H9 (cell line): ENCODE measurements around the gene CD84. TPM values are rescaled to one million over a fixed set of nuclear protein-coding genes. Genes with fewer than 3 reads are reported as not detected.

Experiments
- DNase-seq: peaks from one replicate; pipeline ENCODE4 v3.0.0-alpha.2; 2017
- H2AFZ ChIP-seq: one replicate; pipeline ENCODE4 v1.6.1; 2013; ENCODE audit warnings: mild to moderate bottlenecking, low read length, control low read depth, moderate library complexity
- H2AK5ac ChIP-seq: 2 replicates; pipeline ENCODE4 v1.6.1; 2013; ENCODE audit warnings: low read length, control low read depth, mixed read lengths; ENCODE audit not compliant: insufficient read length
- H2BK120ac ChIP-seq: one replicate; pipeline ENCODE4 v1.6.1; 2013; ENCODE audit warnings: low read depth, mild to moderate bottlenecking, low read length, control low read depth, inconsistent platforms; ENCODE audit not compliant: poor library complexity, severe bottlenecking
- H2BK12ac ChIP-seq: 2 replicates; pipeline ENCODE4 v1.6.1; 2013; ENCODE audit warnings: low read length, control low read depth, mixed read lengths, low read depth; ENCODE audit not compliant: insufficient read length
- H2BK15ac ChIP-seq: 2 replicates; pipeline ENCODE4 v1.6.1; 2013; ENCODE audit warnings: low read depth, low read length, control low read depth
- H2BK20ac ChIP-seq: one replicate; pipeline ENCODE4 v1.6.1; 2013; ENCODE audit warnings: low read depth, mild to moderate bottlenecking, low read length, control low read depth, inconsistent platforms; ENCODE audit not compliant: poor library complexity, severe bottlenecking
- H2BK5ac ChIP-seq: 2 replicates; pipeline ENCODE4 v1.6.1; 2013; ENCODE audit warnings: low read length, control low read depth, mixed read lengths; ENCODE audit not compliant: insufficient read length
- H3K14ac ChIP-seq: 2 replicates; pipeline ENCODE4 v1.6.1; 2013; ENCODE audit warnings: low read length, control low read depth; ENCODE audit not compliant: insufficient read depth
- H3K18ac ChIP-seq: 2 replicates; pipeline ENCODE4 v1.6.1; 2013; ENCODE audit warnings: low read depth, mild to moderate bottlenecking, mixed read lengths, low read length, control low read depth; ENCODE audit not compliant: insufficient read length
- H3K23ac ChIP-seq: 2 replicates; pipeline ENCODE4 v1.6.1; 2013; ENCODE audit warnings: low read length, control low read depth, mixed read lengths, low read depth; ENCODE audit not compliant: insufficient read length
- H3K23me2 ChIP-seq: 2 replicates; pipeline ENCODE4 v1.6.1; 2013; ENCODE audit warnings: low read depth, mild to moderate bottlenecking, mixed read lengths, low read length, control low read depth; ENCODE audit not compliant: insufficient read length, poor library complexity, severe bottlenecking
- H3K27ac ChIP-seq: 2 replicates; pipeline ENCODE4 v1.5.1; 2013; ENCODE audit warnings: low read length, control low read depth, mixed read lengths, low read depth; ENCODE audit not compliant: insufficient read length
- H3K27me3 ChIP-seq: 2 replicates; pipeline ENCODE4 v1.6.1; 2013; ENCODE audit warnings: low read length, control low read depth, inconsistent platforms; ENCODE audit not compliant: insufficient read depth
- H3K4ac ChIP-seq: 2 replicates; pipeline ENCODE4 v1.6.1; 2013; ENCODE audit warnings: low read depth, mild to moderate bottlenecking, control low read depth, inconsistent platforms, low read length, moderate library complexity
- H3K4me1 ChIP-seq: 2 replicates; pipeline ENCODE4 v1.6.1; 2013; ENCODE audit warnings: low read length, control low read depth, inconsistent platforms; ENCODE audit not compliant: insufficient read depth
- H3K4me2 ChIP-seq: 2 replicates; pipeline ENCODE4 v1.6.1; 2013; ENCODE audit warnings: low read length, control low read depth, mixed read lengths; ENCODE audit not compliant: insufficient read length, insufficient read depth
- H3K56ac ChIP-seq: 2 replicates; pipeline ENCODE4 v1.6.1; 2013; ENCODE audit warnings: low read depth, mild to moderate bottlenecking, mixed read lengths, low read length, control low read depth; ENCODE audit not compliant: insufficient read length
- H3K79me1 ChIP-seq: 2 replicates; pipeline ENCODE4 v1.6.1; 2013; ENCODE audit warnings: low read depth, mild to moderate bottlenecking, moderate library complexity, low read length, control low read depth, inconsistent platforms; ENCODE audit not compliant: insufficient read depth, poor library complexity, severe bottlenecking
- H3K79me2 ChIP-seq: 2 replicates; pipeline ENCODE4 v1.6.1; 2013; ENCODE audit warnings: low read length, control low read depth, inconsistent platforms; ENCODE audit not compliant: insufficient read depth
- H3K9ac ChIP-seq: 2 replicates; pipeline ENCODE4 v1.6.1; 2013; ENCODE audit warnings: low read length, control low read depth, mixed read lengths; ENCODE audit not compliant: insufficient read length; ENCODE audit errors: extremely low read depth
- H3K9me3 ChIP-seq: one replicate; pipeline ENCODE4 v1.6.1; 2013; ENCODE audit warnings: low read depth, low read length, inconsistent platforms; ENCODE audit not compliant: control insufficient read depth
- H3T11ph ChIP-seq: one replicate; pipeline ENCODE4 v1.6.1; 2013; ENCODE audit warnings: mild to moderate bottlenecking, low read length, control low read depth, inconsistent platforms
- H4K20me1 ChIP-seq: one replicate; pipeline ENCODE4 v1.6.1; 2013; ENCODE audit not compliant: control insufficient read depth, insufficient read length, insufficient read depth
- H4K5ac ChIP-seq: 2 replicates; pipeline ENCODE4 v1.6.1; 2013; ENCODE audit warnings: low read depth, mild to moderate bottlenecking, mixed read lengths, low read length, control low read depth; ENCODE audit not compliant: insufficient read length
- H4K8ac ChIP-seq: replicated peaks from 2 replicates; pipeline ENCODE4 v1.6.1; 2013; ENCODE audit warnings: low read length, control low read depth, mixed read lengths, low read depth; ENCODE audit not compliant: insufficient read length
- H4K91ac ChIP-seq: 2 replicates; pipeline ENCODE4 v1.6.1; 2013; ENCODE audit warnings: low read depth, mild to moderate bottlenecking, moderate library complexity, mixed read lengths, low read length, control low read depth; ENCODE audit not compliant: insufficient read length
- H3K27ac Mint-ChIP-seq, 3 experiments: 2 replicates in 2 of 3; 3 replicates in 1 of 3; pipeline ENCODE4 v1.8.0; 2020 to 2021; ENCODE audit warnings: mixed read lengths in 3 of 3, mild to moderate bottlenecking in 1 of 3, moderate library complexity in 1 of 3
- H3K27me3 Mint-ChIP-seq: 2 replicates; pipeline ENCODE4 v1.8.0; 2021; ENCODE audit warnings: low read depth, mild to moderate bottlenecking, moderate library complexity, mixed read lengths
- H3K36me3 Mint-ChIP-seq, 3 experiments: 2 replicates in 2 of 3; 3 replicates in 1 of 3; pipeline ENCODE4 v1.8.0; 2020 to 2021; ENCODE audit warnings: low read depth in 3 of 3, mixed read lengths in 3 of 3; ENCODE audit not compliant: insufficient read depth in 1 of 3
- H3K4me1 Mint-ChIP-seq, 2 experiments: 2 replicates each; pipeline ENCODE4 v1.8.0; 2020; ENCODE audit warnings: mixed read lengths in 2 of 2
- H3K4me3 Mint-ChIP-seq, 2 experiments: 2 replicates in 1 of 2; 3 replicates in 1 of 2; pipeline ENCODE4 v1.8.0; 2020 to 2021; ENCODE audit warnings: mild to moderate bottlenecking in 2 of 2, mixed read lengths in 2 of 2, moderate library complexity in 1 of 2
- H3K9me3 Mint-ChIP-seq, 2 experiments: 2 replicates in 1 of 2; 3 replicates in 1 of 2; pipeline ENCODE4 v1.8.0; 2020; ENCODE audit warnings: mild to moderate bottlenecking in 2 of 2, mixed read lengths in 2 of 2, moderate library complexity in 1 of 2
- total RNA-seq: library from RNA; stranded (reverse); gene quantifications from 2 replicates; pipeline ENCODE4 v1.2.1, GENCODE V29; 2021
- TF ChIP-seq, protein P1 (sequence below): fragments of 200-600 bp; sonication (generic); conservative IDR thresholded peaks from 3 replicates; pipeline ENCODE4 v1.8.0; 2021; ENCODE audit warnings: antibody characterized with exemption, mild to moderate bottlenecking

Gene CD84
- total RNA-seq, 1 experiment from 2014 or later, result not detected

DNA sequence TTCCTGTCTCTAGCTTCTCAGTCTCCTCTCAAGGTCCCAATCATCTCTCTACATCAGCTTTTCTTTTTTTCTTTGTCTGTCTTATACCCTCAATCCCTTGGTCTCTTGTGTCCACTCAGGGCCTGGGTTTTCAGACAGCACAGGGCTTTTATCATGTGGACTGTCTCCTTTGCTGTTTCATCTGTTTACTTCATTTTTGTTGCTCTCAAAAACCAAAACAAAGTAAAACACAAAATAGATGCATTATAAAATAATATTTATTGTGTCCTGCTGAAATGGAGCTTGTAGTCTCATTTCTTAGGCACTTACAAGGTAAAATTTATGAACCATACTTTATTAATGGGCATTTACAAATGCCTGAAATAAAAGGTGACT, 38.5 kb downstream of the CD84 start:
- H3K14ac ChIP-seq, result no peak overlapping the region
- H3K27me3 ChIP-seq, result no peaks in the 10 kb centered on the region
- TF ChIP-seq, protein P1, sequence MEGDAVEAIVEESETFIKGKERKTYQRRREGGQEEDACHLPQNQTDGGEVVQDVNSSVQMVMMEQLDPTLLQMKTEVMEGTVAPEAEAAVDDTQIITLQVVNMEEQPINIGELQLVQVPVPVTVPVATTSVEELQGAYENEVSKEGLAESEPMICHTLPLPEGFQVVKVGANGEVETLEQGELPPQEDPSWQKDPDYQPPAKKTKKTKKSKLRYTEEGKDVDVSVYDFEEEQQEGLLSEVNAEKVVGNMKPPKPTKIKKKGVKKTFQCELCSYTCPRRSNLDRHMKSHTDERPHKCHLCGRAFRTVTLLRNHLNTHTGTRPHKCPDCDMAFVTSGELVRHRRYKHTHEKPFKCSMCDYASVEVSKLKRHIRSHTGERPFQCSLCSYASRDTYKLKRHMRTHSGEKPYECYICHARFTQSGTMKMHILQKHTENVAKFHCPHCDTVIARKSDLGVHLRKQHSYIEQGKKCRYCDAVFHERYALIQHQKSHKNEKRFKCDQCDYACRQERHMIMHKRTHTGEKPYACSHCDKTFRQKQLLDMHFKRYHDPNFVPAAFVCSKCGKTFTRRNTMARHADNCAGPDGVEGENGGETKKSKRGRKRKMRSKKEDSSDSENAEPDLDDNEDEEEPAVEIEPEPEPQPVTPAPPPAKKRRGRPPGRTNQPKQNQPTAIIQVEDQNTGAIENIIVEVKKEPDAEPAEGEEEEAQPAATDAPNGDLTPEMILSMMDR, result no peak
- H3K79me2 ChIP-seq, result no peaks in the 10 kb centered on the region
- Mint-ChIP-seq H3K27ac (no peak overlapping the region; a peak in 1 of 7 replicates), H3K36me3 (peaks cover 0 to 2% (median 0%) of the 10 kb centered on the region in 3 experiments; a peak in 1 of 7 replicates), H3K4me1 (no peaks in the 10 kb centered on the region), H3K4me3 (no peak overlapping the region), H3K27me3 (peaks cover 1% of the 10 kb centered on the region; the same call in 1 of the 2 replicates), H3K9me3 (no peaks in the 10 kb centered on the region; a peak in 1 of 5 replicates)
- H2BK20ac ChIP-seq, result no peak overlapping the region
- H2BK120ac ChIP-seq, result no peak overlapping the region
- H3K56ac ChIP-seq, result no peak overlapping the region
- DNase-seq, result no peak
- no peak overlapping the region for H3T11ph ChIP-seq
- H3K18ac ChIP-seq, result no peak overlapping the region
- no peak overlapping the region for H3K4me2 ChIP-seq
- no peak overlapping the region for H3K4ac ChIP-seq
- no peak overlapping the region for H3K23ac ChIP-seq
- H4K20me1 ChIP-seq, result no peaks in the 10 kb centered on the region
- H3K9ac ChIP-seq, result no peak overlapping the region
- H3K23me2 ChIP-seq, result no peaks in the 10 kb centered on the region
- H2BK15ac ChIP-seq, result no peak overlapping the region
- H2AFZ ChIP-seq, result no peak overlapping the region
- H4K8ac ChIP-seq, result no peak overlapping the region
- H3K4me1 ChIP-seq, result no peaks in the 10 kb centered on the region
- no peak overlapping the region for H3K27ac ChIP-seq
- H4K91ac ChIP-seq, result no peak overlapping the region
- H2AK5ac ChIP-seq, result no peak overlapping the region
- H4K5ac ChIP-seq, result no peak overlapping the region
- H3K79me1 ChIP-seq, result no peaks in the 10 kb centered on the region
- H3K9me3 ChIP-seq, result no peaks in the 10 kb centered on the region
- no peak overlapping the region for H2BK5ac ChIP-seq
- H2BK12ac ChIP-seq, result no peak overlapping the region
